Activated T-cell treated with anti-CD3 and anti-CD28 coated beads, Interleukin-2, amount 50 U/mL, for 24 hours (primary cell): ENCODE measurements around the gene CCDC157.

Experiments used
- DNase-seq: peaks from one replicate; pipeline ENCODE4 v3.0.0-alpha.2; 2020
- H3K27ac Mint-ChIP-seq: 2 replicates; pipeline ENCODE4 v1.8.0; 2020; ENCODE audit warnings: mild to moderate bottlenecking, mixed read lengths
- H3K27me3 Mint-ChIP-seq: 2 replicates; pipeline ENCODE4 v1.8.0; 2020; ENCODE audit warnings: mixed read lengths
- H3K36me3 Mint-ChIP-seq: 2 replicates; pipeline ENCODE4 v1.8.0; 2020; ENCODE audit warnings: low read depth, mixed read lengths
- H3K4me1 Mint-ChIP-seq: 2 replicates; pipeline ENCODE4 v1.8.0; 2020; ENCODE audit warnings: low read depth, mixed read lengths
- H3K4me3 Mint-ChIP-seq: 2 replicates; pipeline ENCODE4 v1.8.0; 2020; ENCODE audit warnings: mild to moderate bottlenecking, moderate library complexity, mixed read lengths
- H3K9me3 Mint-ChIP-seq: 2 replicates; pipeline ENCODE4 v1.8.0; 2020; ENCODE audit warnings: mixed read lengths

The CCDC157 gene

GRCh38 chr22:30356449-30357235, at the start of gene CCDC157, which contains the start of gene SF3A1:
CCDC157 (plus strand) TSS chr22:30357007; CDS start chr22:30366001, 8,994 bp downstream.
SF3A1 (minus strand) TSS chr22:30356894; CDS start chr22:30356792, 102 bp downstream.
- Mint-ChIP-seq H3K9me3 (no peaks in the 10 kb centered on the region), H3K4me3 (peak within 1 kb of the TSS; percentile 96), H3K27ac (peak within 1 kb of the TSS; percentile 96), H3K4me1 (peaks cover 45% of the 10 kb centered on the region), H3K27me3 (no peaks in the 10 kb centered on the region), H3K36me3 (peaks cover 47% of the 10 kb centered on the region)
- peak; percentile 90 for DNase-seq

GRCh38 chr22:30307041-30307574, 49.7 kb upstream of the CCDC157 start:
- Mint-ChIP-seq H3K4me1 (peaks cover 99% of the 10 kb centered on the region), H3K36me3 (peaks cover 17% of the 10 kb centered on the region), H3K27ac (peak overlapping the region; percentile 96), H3K4me3 (peak overlapping the region; percentile 62), H3K27me3 (no peaks in the 10 kb centered on the region), H3K9me3 (no peaks in the 10 kb centered on the region)
- no peak for DNase-seq

- Mint-ChIP-seq H3K27me3 (no peaks in the 10 kb centered on the region), H3K36me3 (peaks cover 11% of the 10 kb centered on the region), H3K27ac (peak overlapping the region; percentile 85), H3K9me3 (no peaks in the 10 kb centered on the region), H3K4me3 (no peak overlapping the region), H3K4me1 (peaks cover 99% of the 10 kb centered on the region)
- DNase-seq, result no peak
These were observed 48.7 kb upstream of the CCDC157 start for GRCh38 chr22:30308093-30308492.

GRCh38 chr22:30308518-30309230, 48.1 kb upstream of the CCDC157 start:
- H3K27ac Mint-ChIP-seq, result peak overlapping the region; percentile 85
- no peaks in the 10 kb centered on the region for H3K27me3 Mint-ChIP-seq

GRCh38 chr22:30309951-30310741, 46.7 kb upstream of the CCDC157 start:
- Mint-ChIP-seq H3K27ac (peak overlapping the region; percentile 85), H3K9me3 (no peaks in the 10 kb centered on the region), H3K36me3 (peaks cover 2% of the 10 kb centered on the region), H3K27me3 (no peaks in the 10 kb centered on the region), H3K4me3 (no peak overlapping the region), H3K4me1 (peaks cover 96% of the 10 kb centered on the region)
- DNase-seq, result no peak

More at GRCh38 chr22:30308518-30309230, 48.1 kb upstream of the CCDC157 start:
- peaks cover 5% of the 10 kb centered on the region for H3K36me3 Mint-ChIP-seq
- no peak for DNase-seq
- H3K9me3 Mint-ChIP-seq, result no peaks in the 10 kb centered on the region
- H3K4me3 Mint-ChIP-seq, result no peak overlapping the region
- H3K4me1 Mint-ChIP-seq, result peaks cover 96% of the 10 kb centered on the region

- Mint-ChIP-seq H3K4me1 (peaks cover 96% of the 10 kb centered on the region), H3K9me3 (no peaks in the 10 kb centered on the region), H3K27me3 (no peaks in the 10 kb centered on the region), H3K36me3 (peaks cover 8% of the 10 kb centered on the region), H3K27ac (peak overlapping the region; percentile 85), H3K4me3 (no peak overlapping the region)
- no peak for DNase-seq
These were observed 45.7 kb upstream of the CCDC157 start for GRCh38 chr22:30310881-30311771.

GRCh38 chr22:30312053-30312452, 44.8 kb upstream of the CCDC157 start:
- Mint-ChIP-seq H3K4me1 (peaks cover 95% of the 10 kb centered on the region), H3K4me3 (no peak overlapping the region), H3K9me3 (no peaks in the 10 kb centered on the region), H3K27ac (peak overlapping the region; percentile 85), H3K36me3 (peaks cover 8% of the 10 kb centered on the region), H3K27me3 (no peaks in the 10 kb centered on the region)
- DNase-seq, result no peak

- no peak overlapping the region for H3K4me3 Mint-ChIP-seq
- no peaks in the 10 kb centered on the region for H3K27me3 Mint-ChIP-seq
- DNase-seq, result no peak
- H3K4me1 Mint-ChIP-seq, result peaks cover 96% of the 10 kb centered on the region
- H3K27ac Mint-ChIP-seq, result peak overlapping the region; percentile 92
- no peaks in the 10 kb centered on the region for H3K9me3 Mint-ChIP-seq
- peaks cover 20% of the 10 kb centered on the region for H3K36me3 Mint-ChIP-seq
These were observed 43.1 kb upstream of the CCDC157 start for GRCh38 chr22:30313527-30314363.

- Mint-ChIP-seq H3K27me3 (no peaks in the 10 kb centered on the region), H3K36me3 (peaks cover 20% of the 10 kb centered on the region), H3K9me3 (no peaks in the 10 kb centered on the region), H3K4me3 (peak overlapping the region; percentile 12), H3K27ac (peak overlapping the region; percentile 92), H3K4me1 (peaks cover 96% of the 10 kb centered on the region)
- peak; percentile 61 for DNase-seq
These were observed 41.9 kb upstream of the CCDC157 start for GRCh38 chr22:30314915-30315314.

- H3K27me3 Mint-ChIP-seq, result no peaks in the 10 kb centered on the region
- no peaks in the 10 kb centered on the region for H3K9me3 Mint-ChIP-seq
- DNase-seq, result no peak
- peaks cover 27% of the 10 kb centered on the region for H3K36me3 Mint-ChIP-seq
- peak overlapping the region; percentile 92 for H3K27ac Mint-ChIP-seq
- H3K4me3 Mint-ChIP-seq, result no peak overlapping the region
- H3K4me1 Mint-ChIP-seq, result peaks cover 96% of the 10 kb centered on the region
These were observed 40.7 kb upstream of the CCDC157 start for GRCh38 chr22:30315962-30316576.

GRCh38 chr22:30317778-30318177, 39.0 kb upstream of the CCDC157 start:
- H3K27ac Mint-ChIP-seq, result peak overlapping the region; percentile 83
- H3K36me3 Mint-ChIP-seq, result peaks cover 33% of the 10 kb centered on the region
- no peak for DNase-seq
- H3K9me3 Mint-ChIP-seq, result no peaks in the 10 kb centered on the region
- H3K27me3 Mint-ChIP-seq, result no peaks in the 10 kb centered on the region
- H3K4me3 Mint-ChIP-seq, result no peak overlapping the region
- H3K4me1 Mint-ChIP-seq, result peaks cover 91% of the 10 kb centered on the region

GRCh38 chr22:30318799-30319419, 37.9 kb upstream of the CCDC157 start:
- peak overlapping the region; percentile 83 for H3K27ac Mint-ChIP-seq
- DNase-seq, result no peak
- H3K4me3 Mint-ChIP-seq, result no peak overlapping the region
- no peaks in the 10 kb centered on the region for H3K9me3 Mint-ChIP-seq
- H3K36me3 Mint-ChIP-seq, result peaks cover 39% of the 10 kb centered on the region
- H3K27me3 Mint-ChIP-seq, result no peaks in the 10 kb centered on the region
- peaks cover 92% of the 10 kb centered on the region for H3K4me1 Mint-ChIP-seq
